ENCODE measurements around the gene WDR1. TPM values are rescaled to one million over a fixed set of nuclear protein-coding genes. Genes with fewer than 3 reads are reported as not detected.

The WDR1 gene
- total RNA-seq, 2 donors from 2014 or later, result 550 to 559 TPM

DNA sequence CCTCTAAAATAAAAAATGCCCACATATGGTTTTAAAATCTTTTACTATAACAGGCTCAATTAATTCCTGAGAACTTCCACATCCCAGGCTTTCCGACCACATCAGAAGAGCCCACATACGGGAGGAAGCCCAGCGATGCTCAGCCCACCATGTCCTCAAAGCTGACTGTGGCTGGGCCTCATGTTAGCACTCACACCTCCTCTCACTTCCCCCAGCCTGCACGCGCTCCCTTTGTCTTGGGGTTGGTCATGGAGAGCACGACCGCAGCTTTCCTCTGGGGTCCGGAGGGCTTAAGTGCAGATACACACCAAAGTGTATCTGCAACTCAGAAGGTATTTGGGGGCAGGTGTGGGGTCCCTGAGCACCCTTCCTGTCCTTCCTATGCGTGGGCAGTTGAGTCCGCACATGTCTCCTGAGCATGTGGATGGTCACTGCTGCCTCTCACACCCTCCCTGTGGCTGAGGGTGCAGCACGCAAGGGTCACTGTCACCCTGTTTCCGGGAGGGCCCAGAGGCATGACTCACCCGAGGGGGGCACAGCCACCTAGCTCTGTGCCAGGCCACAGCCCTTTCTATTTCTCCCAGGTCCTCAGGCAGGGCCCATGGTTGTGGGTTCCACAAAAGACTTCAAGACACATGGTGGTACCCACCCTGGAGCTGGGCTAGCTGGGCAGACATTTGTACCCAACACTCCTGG, 21.2 kb downstream of the WDR1 start:
- peak overlapping the region; percentile 94 to 95 for H3K27ac Mint-ChIP-seq
- H3K9me3 Mint-ChIP-seq, result no peaks in the 10 kb centered on the region
- no peaks in the 10 kb centered on the region for H3K27me3 Mint-ChIP-seq
- DNase-seq (ENCODE audit: low spot score) (peak; percentile 83), ATAC-seq (peak; percentile 79 to 83)
- peaks cover 5% of the 10 kb centered on the region for H3K36me3 Mint-ChIP-seq
- H3K4me1 Mint-ChIP-seq (ENCODE audit: low read depth in 2 of 2), result peaks cover 73 to 86% of the 10 kb centered on the region in 2 donors
- H3K4me3 Mint-ChIP-seq, result peak overlapping the region; percentile 72

DNA sequence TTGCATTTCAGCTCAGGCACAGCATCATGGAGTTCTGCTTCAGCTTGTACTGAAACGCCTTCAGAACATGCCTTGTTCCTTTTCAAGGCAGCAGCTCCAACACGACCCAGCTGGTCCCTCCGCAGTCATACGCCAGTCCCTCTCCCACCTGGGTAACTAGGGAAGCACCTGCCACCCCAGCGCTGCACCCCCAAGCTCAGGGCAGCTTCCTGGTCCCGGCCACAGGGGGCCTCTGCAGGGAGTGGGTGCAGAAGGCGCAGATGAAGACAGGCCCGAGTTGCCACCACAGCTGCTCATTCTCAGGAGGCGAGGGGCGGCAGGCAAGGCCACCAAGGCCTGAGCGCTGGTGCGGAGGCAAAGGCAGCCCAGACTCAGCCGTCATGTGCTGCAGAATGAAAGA, 21.8 kb downstream of the WDR1 start:
- peaks cover 67 to 84% of the 10 kb centered on the region in 2 donors for H3K4me1 Mint-ChIP-seq (ENCODE audit: low read depth in 2 of 2)
- H3K27ac Mint-ChIP-seq, result peak overlapping the region; percentile 94 to 95
- peaks cover 5% of the 10 kb centered on the region for H3K36me3 Mint-ChIP-seq
- H3K9me3 Mint-ChIP-seq, result no peaks in the 10 kb centered on the region
- ATAC-seq (no peak), DNase-seq (ENCODE audit: low spot score) (no peak)
- no peaks in the 10 kb centered on the region for H3K27me3 Mint-ChIP-seq
- peak overlapping the region; percentile 72 for H3K4me3 Mint-ChIP-seq

DNA sequence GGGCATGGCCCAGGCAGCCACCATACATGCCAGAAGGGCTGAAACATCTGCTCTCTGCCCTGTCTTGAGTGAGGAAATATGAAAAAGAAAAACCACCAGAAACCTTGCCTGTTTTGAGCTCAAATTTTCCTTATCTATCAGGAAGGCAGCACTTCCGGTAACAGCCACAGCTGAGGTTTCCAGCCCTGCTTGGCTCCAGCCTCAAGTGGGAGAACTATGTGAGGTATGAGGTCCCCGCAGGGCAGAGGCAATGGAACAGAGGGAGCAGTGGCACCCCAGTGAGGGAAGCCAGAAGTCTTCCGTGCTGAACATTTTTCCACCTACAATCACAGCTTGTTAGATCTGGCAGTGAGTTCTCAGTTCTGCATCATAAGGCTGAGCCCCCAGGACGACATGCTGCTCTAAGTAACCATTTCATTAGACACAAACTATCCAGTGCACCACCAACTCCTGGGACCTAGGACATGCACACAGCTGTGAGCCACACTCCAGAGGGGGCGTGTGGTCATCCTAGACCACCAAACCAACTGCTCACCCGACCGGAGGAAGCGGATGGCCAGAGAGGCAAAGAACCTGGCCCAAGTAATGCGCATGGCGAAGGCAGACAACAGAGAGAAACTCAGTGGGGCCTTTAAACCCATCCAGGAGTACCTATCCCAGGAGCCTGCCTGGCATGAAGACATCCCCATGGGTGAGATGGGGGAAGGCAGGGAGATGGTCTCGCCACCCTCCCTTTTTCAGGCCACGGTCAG, 22.6 kb downstream of the WDR1 start:
- DNase-seq (ENCODE audit: low spot score) (no peak), ATAC-seq (no peak)
- Mint-ChIP-seq H3K4me1 (ENCODE audit: low read depth in 2 of 2) (peaks cover 61 to 78% of the 10 kb centered on the region in 2 donors), H3K27me3 (no peaks in the 10 kb centered on the region), H3K9me3 (no peaks in the 10 kb centered on the region), H3K36me3 (peaks cover 5% of the 10 kb centered on the region), H3K27ac (peak overlapping the region; percentile 94 to 95), H3K4me3 (peak overlapping the region; percentile 77)

DNA sequence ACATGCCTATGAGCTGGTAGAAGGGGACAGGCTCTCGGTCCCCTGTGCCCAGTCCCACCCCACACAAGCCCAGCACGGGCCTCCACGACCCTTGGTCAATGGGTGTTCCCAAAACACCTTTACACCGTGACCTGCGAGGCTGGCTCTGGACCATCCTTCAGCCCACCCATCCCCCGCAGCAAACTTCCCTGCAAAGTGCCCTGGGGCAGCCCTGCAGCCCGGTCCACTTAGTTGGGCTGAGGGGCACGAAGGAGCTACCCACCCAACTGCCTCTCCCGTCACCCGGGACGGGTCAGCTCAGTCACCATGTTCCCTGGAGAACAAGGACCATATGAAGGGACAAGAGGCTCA, 23.4 kb downstream of the WDR1 start:
- ATAC-seq (no peak), DNase-seq (ENCODE audit: low spot score) (no peak)
- peak overlapping the region; percentile 77 for H3K4me3 Mint-ChIP-seq
- peaks cover 54 to 71% of the 10 kb centered on the region in 2 donors for H3K4me1 Mint-ChIP-seq (ENCODE audit: low read depth in 2 of 2)
- peaks cover 5% of the 10 kb centered on the region for H3K36me3 Mint-ChIP-seq
- peak overlapping the region; percentile 94 to 95 for H3K27ac Mint-ChIP-seq
- H3K27me3 Mint-ChIP-seq, result no peaks in the 10 kb centered on the region
- no peaks in the 10 kb centered on the region for H3K9me3 Mint-ChIP-seq

DNA sequence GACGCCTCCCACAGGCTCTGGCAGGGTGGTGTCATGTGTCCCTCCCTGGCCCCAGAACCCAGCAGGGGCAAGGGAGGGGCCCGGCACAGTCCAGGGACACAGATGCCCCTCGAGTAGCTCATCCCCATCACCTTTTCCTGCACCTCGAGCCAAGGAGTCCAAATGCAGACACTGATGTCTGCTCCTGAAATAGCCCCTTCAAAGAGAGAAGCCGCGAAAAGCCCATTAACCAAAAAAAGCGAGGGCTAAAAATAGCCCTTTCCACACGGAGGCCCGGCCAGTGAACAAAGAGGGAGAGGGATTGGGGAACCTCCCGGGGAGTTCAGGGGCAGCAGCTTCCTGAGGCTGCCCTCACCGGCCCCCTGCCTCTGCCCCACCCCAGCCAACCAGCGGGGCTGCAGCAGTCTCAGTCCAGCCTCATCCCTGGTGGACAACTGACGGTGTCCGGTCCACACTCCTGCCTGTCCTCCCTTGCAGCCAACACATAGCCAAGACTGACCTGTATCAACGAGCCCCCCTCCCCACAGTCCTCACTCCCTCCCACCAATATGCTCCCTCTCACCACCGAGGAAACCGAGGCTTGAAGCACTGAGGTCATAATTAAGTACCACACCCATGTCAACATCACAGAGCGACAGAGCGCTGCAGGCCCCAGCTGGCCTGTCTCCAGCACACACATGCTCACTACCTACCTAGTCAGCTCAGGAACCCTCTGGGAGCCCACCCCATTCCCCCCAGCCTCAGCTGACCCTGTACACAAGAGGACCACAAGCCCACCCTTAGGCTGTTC, 23.9 kb downstream of the WDR1 start:
- DNase-seq (ENCODE audit: low spot score) (no peak), ATAC-seq (no peak)
- Mint-ChIP-seq H3K27me3 (no peaks in the 10 kb centered on the region), H3K27ac (peak overlapping the region; percentile 94 to 95), H3K4me1 (ENCODE audit: low read depth in 2 of 2) (peaks cover 49 to 70% of the 10 kb centered on the region in 2 donors), H3K4me3 (peak overlapping the region; percentile 77), H3K9me3 (no peaks in the 10 kb centered on the region), H3K36me3 (peaks cover 9% of the 10 kb centered on the region)

DNA sequence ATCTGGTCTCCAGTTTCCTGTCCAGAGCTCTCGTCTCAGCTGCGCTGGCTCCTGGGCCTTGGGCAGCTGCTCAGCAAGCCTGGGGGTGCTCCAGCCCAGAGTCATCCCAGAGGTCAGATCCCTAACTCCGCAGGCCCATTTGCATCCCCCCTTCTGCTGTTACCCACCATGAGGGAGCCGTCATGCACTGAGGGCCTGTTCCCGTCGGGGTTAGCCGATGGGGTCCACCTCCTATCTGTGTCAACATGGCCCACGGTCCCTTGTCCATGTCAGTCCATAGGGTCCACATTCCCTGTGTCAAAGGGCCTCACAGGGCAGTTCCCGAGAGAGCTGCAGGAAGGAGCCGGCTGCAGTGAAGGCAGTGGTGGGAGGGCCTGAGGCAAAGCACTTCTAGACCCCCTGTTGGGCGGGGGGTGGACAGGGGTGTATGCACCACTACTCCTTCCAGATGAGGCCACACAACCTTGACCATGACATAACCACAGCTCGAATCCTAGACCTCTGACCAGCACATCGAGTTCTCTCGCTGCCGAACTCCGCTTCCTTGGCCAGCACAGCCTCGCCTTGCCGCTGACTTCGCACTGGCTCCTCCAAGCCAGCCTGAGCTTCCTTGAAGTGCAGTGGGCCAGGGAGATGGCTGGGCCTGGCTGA, 24.9 kb downstream of the WDR1 start:
- Mint-ChIP-seq H3K4me1 (ENCODE audit: low read depth in 2 of 2) (peaks cover 39 to 67% of the 10 kb centered on the region in 2 donors), H3K27ac (peak overlapping the region; percentile 94 to 95)

DNA sequence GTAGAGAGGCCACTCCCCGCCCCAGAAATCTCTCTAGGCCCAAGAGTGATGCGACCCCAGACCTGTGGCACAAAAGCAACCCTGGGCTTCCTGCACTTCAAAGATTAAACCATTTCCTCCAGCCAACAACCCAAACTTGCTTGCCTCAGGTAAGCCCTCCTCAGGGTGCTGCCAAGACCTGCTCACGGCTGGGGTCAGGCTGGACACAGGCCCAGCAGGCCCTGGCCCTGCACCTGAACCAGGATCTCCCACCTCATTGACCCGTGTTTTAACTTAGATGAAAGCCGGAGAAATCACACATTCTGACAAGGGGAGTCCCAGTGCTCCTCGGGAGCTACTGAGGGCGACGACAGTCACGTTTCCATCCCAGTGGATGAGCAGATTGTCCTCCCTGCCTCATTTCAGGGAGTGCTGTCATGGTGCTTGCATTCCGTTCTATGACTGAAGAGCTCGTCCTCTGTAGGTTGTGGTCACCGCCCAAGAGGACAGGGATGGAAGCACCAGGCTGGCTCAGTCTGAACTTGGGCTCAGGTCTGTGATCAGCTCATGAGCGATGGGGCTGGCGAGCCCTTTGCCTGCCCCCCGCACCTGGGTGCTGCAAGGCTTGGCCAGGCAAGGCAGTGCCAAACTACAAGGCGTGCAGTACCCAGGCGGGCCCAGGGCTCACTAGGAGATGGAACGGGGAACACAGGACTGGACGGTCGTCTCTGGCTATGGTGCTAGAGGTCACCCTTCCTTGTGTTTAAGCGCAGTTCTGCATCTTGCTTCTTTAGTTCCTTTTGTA, 25.9 kb downstream of the WDR1 start:
- Mint-ChIP-seq H3K9me3 (no peaks in the 10 kb centered on the region), H3K27me3 (no peaks in the 10 kb centered on the region), H3K27ac (peak overlapping the region in 1 of 2 donors; percentile 21), H3K36me3 (peaks cover 8% of the 10 kb centered on the region), H3K4me3 (no peak overlapping the region), H3K4me1 (ENCODE audit: low read depth in 2 of 2) (peaks cover 29 to 57% of the 10 kb centered on the region in 2 donors)
- no peak for DNase-seq (ENCODE audit: low spot score)
- ATAC-seq, result no peak

More for the DNA sequence above, 24.9 kb downstream of the WDR1 start:
- ATAC-seq (no peak), DNase-seq (ENCODE audit: low spot score) (no peak)
- H3K36me3 Mint-ChIP-seq, result peaks cover 8% of the 10 kb centered on the region
- H3K4me3 Mint-ChIP-seq, result no peak overlapping the region
- no peaks in the 10 kb centered on the region for H3K27me3 Mint-ChIP-seq
- no peaks in the 10 kb centered on the region for H3K9me3 Mint-ChIP-seq

DNA sequence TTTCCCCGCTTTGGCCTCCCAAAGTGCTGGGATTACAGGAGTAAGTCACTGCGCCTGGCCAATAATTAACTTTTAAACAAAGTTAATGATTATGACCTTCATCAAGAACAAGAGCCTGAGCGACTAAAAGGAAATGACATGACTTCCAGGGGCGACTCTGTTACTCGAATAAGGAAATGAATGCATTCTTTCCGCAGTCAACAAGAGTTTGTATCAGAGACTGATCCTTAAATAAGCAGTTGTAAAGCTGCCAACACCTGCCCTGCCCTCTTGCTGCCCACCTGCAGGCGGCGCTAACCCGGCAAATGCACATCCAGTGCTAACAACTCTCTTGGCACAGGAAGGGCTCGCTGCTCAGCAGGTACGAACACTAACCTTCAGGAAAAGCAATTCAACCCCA, 27.3 kb downstream of the WDR1 start:
- ATAC-seq (no peak), DNase-seq (ENCODE audit: low spot score) (no peak)
- Mint-ChIP-seq H3K4me1 (ENCODE audit: low read depth in 2 of 2) (peaks cover 18 to 45% of the 10 kb centered on the region in 2 donors), H3K36me3 (peaks cover 8% of the 10 kb centered on the region), H3K9me3 (no peaks in the 10 kb centered on the region), H3K27ac (no peak overlapping the region), H3K27me3 (no peaks in the 10 kb centered on the region), H3K4me3 (no peak overlapping the region)

DNA sequence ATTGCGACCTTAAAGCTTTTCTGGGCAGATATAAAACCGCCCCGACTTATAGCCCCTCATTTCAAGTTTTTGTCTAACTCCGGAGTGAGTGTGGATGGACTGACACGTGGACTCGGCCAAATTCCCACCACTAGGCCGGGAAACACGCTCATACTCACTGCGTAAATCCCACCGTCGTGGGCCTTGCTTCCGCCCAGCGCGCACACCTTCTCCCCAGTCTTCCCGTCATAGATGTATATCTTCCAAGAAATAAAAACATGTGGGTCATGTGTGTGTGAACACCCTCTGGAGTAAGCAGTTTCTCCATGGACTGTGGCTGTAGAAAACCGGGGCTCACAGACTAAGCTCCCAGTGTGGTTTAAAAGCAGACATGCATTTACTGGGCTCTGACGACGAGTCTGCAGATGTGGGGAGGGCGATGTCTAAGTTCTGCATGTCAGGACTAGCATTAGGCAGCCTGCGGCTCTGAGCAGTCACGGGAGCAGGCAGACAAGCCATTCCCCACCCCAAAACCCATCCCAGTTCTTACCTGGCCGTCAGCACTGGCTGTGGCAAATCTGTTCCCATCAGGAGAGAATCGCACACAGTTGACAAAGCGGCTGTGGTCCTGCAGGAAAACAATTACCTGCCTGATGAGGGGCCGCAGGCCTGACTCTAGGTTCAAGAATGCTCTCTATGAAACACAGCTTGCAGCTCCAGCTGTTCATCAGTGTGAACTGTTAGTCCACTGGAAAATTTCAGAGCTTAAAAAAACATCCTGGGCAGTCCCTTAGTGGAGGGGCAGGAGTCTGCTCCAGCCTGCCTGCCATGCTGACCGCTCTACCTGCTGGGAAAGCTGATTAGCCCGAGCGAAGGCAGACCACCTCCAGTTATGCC, 28.2 kb downstream of the WDR1 start:
- H3K27ac Mint-ChIP-seq, result peak overlapping the region in 1 of 2 donors; percentile 68
- H3K36me3 Mint-ChIP-seq, result peaks cover 8% of the 10 kb centered on the region
- ATAC-seq (no peak), DNase-seq (ENCODE audit: low spot score) (no peak)
- no peak overlapping the region for H3K4me3 Mint-ChIP-seq
- H3K4me1 Mint-ChIP-seq (ENCODE audit: low read depth in 2 of 2), result peaks cover 9 to 37% of the 10 kb centered on the region in 2 donors
- H3K27me3 Mint-ChIP-seq, result no peaks in the 10 kb centered on the region
- H3K9me3 Mint-ChIP-seq, result no peaks in the 10 kb centered on the region

DNA sequence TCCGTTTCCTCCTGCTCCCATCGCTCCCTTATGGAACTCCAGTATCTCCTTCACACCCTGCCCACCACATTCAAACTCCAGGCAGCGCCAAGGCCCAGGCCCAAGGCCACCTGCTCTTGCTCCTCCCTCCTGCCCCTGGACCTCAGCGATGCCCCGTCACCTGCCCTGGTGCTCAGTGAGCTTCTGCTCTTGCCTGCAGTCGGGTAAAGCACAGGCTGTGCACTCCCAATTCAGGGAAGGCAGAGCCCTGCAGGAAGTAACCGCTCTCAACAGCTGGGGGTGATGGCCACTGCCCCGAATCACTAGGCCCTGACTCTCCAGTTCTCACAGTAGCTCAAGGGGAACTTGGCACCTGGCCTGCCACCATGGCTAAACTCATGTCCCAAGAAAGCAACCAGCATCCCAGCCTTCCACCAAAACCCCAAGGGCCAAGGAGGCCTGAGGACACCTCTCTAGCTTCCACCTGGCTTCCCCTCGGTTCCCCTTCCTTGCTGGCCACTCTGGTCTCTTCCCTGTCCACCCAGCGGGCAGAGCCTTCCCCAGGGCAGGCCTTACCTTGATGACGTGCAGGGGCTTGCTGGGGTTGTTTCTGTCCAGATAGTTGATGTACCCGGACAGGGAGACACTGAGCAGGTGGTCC, 29.3 kb downstream of the WDR1 start:
- no peak for ATAC-seq
- Mint-ChIP-seq H3K4me1 (ENCODE audit: low read depth in 2 of 2) (peaks cover 0 to 28% of the 10 kb centered on the region in 2 donors), H3K4me3 (no peak overlapping the region), H3K27ac (peak overlapping the region; percentile 21 to 25), H3K27me3 (no peaks in the 10 kb centered on the region), H3K36me3 (peaks cover 8% of the 10 kb centered on the region), H3K9me3 (no peaks in the 10 kb centered on the region)
- no peak for DNase-seq (ENCODE audit: low spot score)

DNA sequence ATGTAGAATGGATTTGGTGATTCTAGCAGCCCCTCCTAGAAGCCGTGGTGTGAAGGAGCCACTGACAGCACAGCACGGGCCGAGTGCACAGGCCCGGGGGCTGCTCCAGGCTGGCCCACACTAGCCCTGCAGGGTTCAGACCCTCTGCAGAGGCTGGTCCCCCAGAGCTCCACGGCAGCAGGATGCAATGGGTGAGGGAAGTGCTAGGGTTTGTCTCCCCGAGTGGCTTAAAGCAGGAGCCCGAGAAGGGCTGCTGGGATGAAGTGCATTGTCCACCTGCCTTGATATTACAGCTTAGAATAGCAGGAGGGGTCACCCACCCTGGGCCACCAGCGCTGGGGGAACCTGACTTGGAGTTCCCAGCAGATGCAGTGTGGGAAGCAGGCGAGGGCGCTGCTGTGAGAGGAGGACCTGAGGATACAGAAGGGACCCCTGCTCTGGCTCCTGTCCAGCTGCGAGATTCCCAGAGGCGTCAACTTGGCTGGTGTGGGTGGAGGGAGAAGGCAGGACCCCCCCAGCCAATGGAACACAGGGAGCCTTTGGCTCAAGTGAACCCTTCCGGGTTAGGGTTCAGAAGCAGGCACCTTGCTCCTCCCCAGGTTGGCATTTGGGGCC, 30.0 kb downstream of the WDR1 start:
- Mint-ChIP-seq H3K9me3 (no peaks in the 10 kb centered on the region), H3K27ac (no peak overlapping the region), H3K4me3 (no peak overlapping the region), H3K27me3 (no peaks in the 10 kb centered on the region), H3K4me1 (ENCODE audit: low read depth in 2 of 2) (peaks cover 0 to 25% of the 10 kb centered on the region in 2 donors), H3K36me3 (peaks cover 8% of the 10 kb centered on the region)
- DNase-seq (ENCODE audit: low spot score) (no peak), ATAC-seq (peak in 1 of 2 donors; percentile 10)
